Measurements from ENCODE around the gene DPP7.
"Not testable (repeated sequence)": the region's sequence is repeated elsewhere in the genome, so short reads cannot be mapped to it uniquely, and the experiment has no call there.

The DPP7 gene

GRCh38 chr9:137148242-137148641 lies 33.7 kb upstream of the DPP7 start:
- no peak overlapping the region for H3K4me3 ChIP-seq (ENCODE audit: low read depth, low read length)

GRCh38 chr9:137147793-137148160 lies 33.2 kb upstream of the DPP7 start:
- H3K4me3 ChIP-seq (ENCODE audit: low read depth, low read length), result no peak overlapping the region

- H3K4me3 ChIP-seq (ENCODE audit: low read depth, low read length), result no peak overlapping the region
Measured at GRCh38 chr9:137147091-137147792, 32.7 kb upstream of the DPP7 start.

- H3K4me3 ChIP-seq (ENCODE audit: low read depth, low read length), result no peak overlapping the region
Measured at GRCh38 chr9:137146527-137146918, 32.0 kb upstream of the DPP7 start.

- H3K4me3 ChIP-seq (ENCODE audit: low read depth, low read length), result no peak overlapping the region
Measured at GRCh38 chr9:137145731-137146526, 31.4 kb upstream of the DPP7 start.

GRCh38 chr9:137143459-137143858 lies 28.9 kb upstream of the DPP7 start:
- no peak overlapping the region for H3K4me3 ChIP-seq (ENCODE audit: low read depth, low read length)

GRCh38 chr9:137141976-137142936 lies 27.7 kb upstream of the DPP7 start:
- no peak overlapping the region for H3K4me3 ChIP-seq (ENCODE audit: low read depth, low read length)

GRCh38 chr9:137141050-137141810 lies 26.7 kb upstream of the DPP7 start:
- no peak overlapping the region for H3K4me3 ChIP-seq (ENCODE audit: low read depth, low read length)

- H3K4me3 ChIP-seq (ENCODE audit: low read depth, low read length), result no peak overlapping the region
Measured at GRCh38 chr9:137140151-137141012, 25.8 kb upstream of the DPP7 start.

- no peak overlapping the region for H3K4me3 ChIP-seq (ENCODE audit: low read depth, low read length)
Measured at GRCh38 chr9:137139468-137140150, 25.1 kb upstream of the DPP7 start.

- no peak within 1 kb of the TSS for H3K4me3 ChIP-seq (ENCODE audit: low read depth, low read length)
Measured at GRCh38 chr9:137138722-137139467, 24.4 kb upstream of the DPP7 start, which contains the start of gene GRIN1. Gene GRIN1, plus strand, starts transcription at chr9:137139154. Its CDS starts 333 bp downstream, at chr9:137139487.

- H3K4me3 ChIP-seq (ENCODE audit: low read depth, low read length), result no peak overlapping the region
Measured at GRCh38 chr9:137138058-137138721, 23.7 kb upstream of the DPP7 start.

- no peak overlapping the region for H3K4me3 ChIP-seq (ENCODE audit: low read depth, low read length)
Measured at GRCh38 chr9:137136881-137137607, 22.5 kb upstream of the DPP7 start.

- no peak overlapping the region for H3K4me3 ChIP-seq (ENCODE audit: low read depth, low read length)
Measured at GRCh38 chr9:137136261-137136880, 21.8 kb upstream of the DPP7 start.

- H3K4me3 ChIP-seq (ENCODE audit: low read depth, low read length), result not testable (repeated sequence)
Measured at GRCh38 chr9:137135154-137135553, 20.6 kb upstream of the DPP7 start.

GRCh38 chr9:137134191-137134590 lies 19.7 kb upstream of the DPP7 start:
- no peak overlapping the region for H3K4me3 ChIP-seq (ENCODE audit: low read depth, low read length)

Data from iPS-11a (cell line).